HFFc6 (cell line): ENCODE measurements around the gene FXN. TPM values are rescaled to one million over a fixed set of nuclear protein-coding genes. Genes with fewer than 3 reads are reported as not detected.

ENCODE experiments used
- DNase-seq: peaks from one replicate; pipeline ENCODE4 v3.0.0-alpha.2; 2018
- H3K27ac Mint-ChIP-seq: 2 replicates; pipeline ENCODE4 v1.8.0; 2020; ENCODE audit warnings: mild to moderate bottlenecking, mixed read lengths
- H3K27me3 Mint-ChIP-seq: 2 replicates; pipeline ENCODE4 v1.8.0; 2021; ENCODE audit warnings: mild to moderate bottlenecking, moderate library complexity, mixed read lengths; ENCODE audit not compliant: insufficient read depth
- H3K36me3 Mint-ChIP-seq: 2 replicates; pipeline ENCODE4 v1.8.0; 2021; ENCODE audit warnings: low read depth, mixed read lengths
- H3K4me1 Mint-ChIP-seq: 2 replicates; pipeline ENCODE4 v1.8.0; 2020; ENCODE audit warnings: low read depth, mixed read lengths
- H3K4me3 Mint-ChIP-seq: 2 replicates; pipeline ENCODE4 v1.8.0; 2020; ENCODE audit warnings: mild to moderate bottlenecking, moderate library complexity, mixed read lengths
- H3K9me3 Mint-ChIP-seq: 2 replicates; pipeline ENCODE4 v1.8.0; 2020; ENCODE audit warnings: mild to moderate bottlenecking, mixed read lengths
- total RNA-seq, 6 experiments: library from RNA; stranded (reverse); fragmentation: NEBNext Ultra II Directional; extraction: Animal tissue kit (Norgen Biotek cat#: 25700); gene quantifications; 2 replicates in 1 of 6; 3 replicates in 5 of 6; pipeline ENCODE4 v1.2.3, GENCODE V29; 2021
- TF ChIP-seq, protein P1 (sequence below): fragments of 200-600 bp; sonication (generic); IDR thresholded peaks from 2 replicates; pipeline ENCODE4 v1.5.0; 2021; ENCODE audit warnings: antibody characterized with exemption, mild to moderate bottlenecking

The FXN gene
- total RNA-seq, 6 experiments from 2014 or later = 17.3 to 22.3 (median 18.5) TPM

GRCh38 chr9:69014013-69014412 is 21.5 kb upstream of the FXN start, which contains the start of gene PRKACG:
PRKACG (minus strand) TSS chr9:69014113; CDS start chr9:69014092, 21 bp downstream.
- TF ChIP-seq, protein P1, sequence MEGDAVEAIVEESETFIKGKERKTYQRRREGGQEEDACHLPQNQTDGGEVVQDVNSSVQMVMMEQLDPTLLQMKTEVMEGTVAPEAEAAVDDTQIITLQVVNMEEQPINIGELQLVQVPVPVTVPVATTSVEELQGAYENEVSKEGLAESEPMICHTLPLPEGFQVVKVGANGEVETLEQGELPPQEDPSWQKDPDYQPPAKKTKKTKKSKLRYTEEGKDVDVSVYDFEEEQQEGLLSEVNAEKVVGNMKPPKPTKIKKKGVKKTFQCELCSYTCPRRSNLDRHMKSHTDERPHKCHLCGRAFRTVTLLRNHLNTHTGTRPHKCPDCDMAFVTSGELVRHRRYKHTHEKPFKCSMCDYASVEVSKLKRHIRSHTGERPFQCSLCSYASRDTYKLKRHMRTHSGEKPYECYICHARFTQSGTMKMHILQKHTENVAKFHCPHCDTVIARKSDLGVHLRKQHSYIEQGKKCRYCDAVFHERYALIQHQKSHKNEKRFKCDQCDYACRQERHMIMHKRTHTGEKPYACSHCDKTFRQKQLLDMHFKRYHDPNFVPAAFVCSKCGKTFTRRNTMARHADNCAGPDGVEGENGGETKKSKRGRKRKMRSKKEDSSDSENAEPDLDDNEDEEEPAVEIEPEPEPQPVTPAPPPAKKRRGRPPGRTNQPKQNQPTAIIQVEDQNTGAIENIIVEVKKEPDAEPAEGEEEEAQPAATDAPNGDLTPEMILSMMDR = no peak
- Mint-ChIP-seq H3K27ac (no peak within 1 kb of the TSS), H3K36me3 (no peaks in the 10 kb centered on the region), H3K4me3 (no peak within 1 kb of the TSS), H3K9me3 (no peaks in the 10 kb centered on the region), H3K27me3 (peaks cover 19% of the 10 kb centered on the region; the same call in 1 of the 2 replicates), H3K4me1 (no peaks in the 10 kb centered on the region)
- DNase-seq = no peak

GRCh38 chr9:69016191-69017096 is 19.1 kb upstream of the FXN start:
- TF ChIP-seq, protein P1 = no peak
- H3K36me3 Mint-ChIP-seq = no peaks in the 10 kb centered on the region
- H3K9me3 Mint-ChIP-seq = no peaks in the 10 kb centered on the region
- no peaks in the 10 kb centered on the region for H3K4me1 Mint-ChIP-seq
- no peak for DNase-seq
- no peak overlapping the region for H3K27ac Mint-ChIP-seq
- H3K4me3 Mint-ChIP-seq = no peak overlapping the region
- peaks cover 16% of the 10 kb centered on the region for H3K27me3 Mint-ChIP-seq

- Mint-ChIP-seq H3K36me3 (no peaks in the 10 kb centered on the region), H3K4me3 (no peak overlapping the region), H3K27me3 (peaks cover 21% of the 10 kb centered on the region), H3K27ac (no peak overlapping the region), H3K9me3 (no peaks in the 10 kb centered on the region), H3K4me1 (no peaks in the 10 kb centered on the region; the same call in 1 of the 2 replicates)
- TF ChIP-seq, protein P1 = no peak
- no peak for DNase-seq
Observed at GRCh38 chr9:69018737-69019136, 16.8 kb upstream of the FXN start.

- Mint-ChIP-seq H3K27ac (no peak overlapping the region), H3K9me3 (no peaks in the 10 kb centered on the region), H3K27me3 (peaks cover 20% of the 10 kb centered on the region), H3K36me3 (no peaks in the 10 kb centered on the region), H3K4me3 (no peak overlapping the region), H3K4me1 (no peaks in the 10 kb centered on the region; the same call in 1 of the 2 replicates)
- TF ChIP-seq, protein P1 = no peak
- no peak for DNase-seq
Observed at GRCh38 chr9:69019808-69020207, 15.7 kb upstream of the FXN start.

GRCh38 chr9:69020301-69021145 is 15.0 kb upstream of the FXN start:
- no peak for DNase-seq
- Mint-ChIP-seq H3K36me3 (no peaks in the 10 kb centered on the region), H3K27me3 (peaks cover 20% of the 10 kb centered on the region), H3K9me3 (no peaks in the 10 kb centered on the region), H3K4me3 (no peak overlapping the region), H3K27ac (no peak overlapping the region), H3K4me1 (no peaks in the 10 kb centered on the region; the same call in 1 of the 2 replicates)
- TF ChIP-seq, protein P1 = no peak
